ENCODE data around the gene SMG1.
"Not testable (repeated sequence)": the region's sequence is repeated elsewhere in the genome, so short reads cannot be mapped to it uniquely, and the experiment has no call there.

The SMG1 gene

GRCh38 chr16:18908716-18909115 is 17.5 kb downstream of the SMG1 start:
- H3K4me3 Mint-ChIP-seq, H3K9me3 Mint-ChIP-seq, H3K27ac Mint-ChIP-seq, H3K27me3 Mint-ChIP-seq: not testable (repeated sequence)
- peaks cover 34% of the 10 kb centered on the region for H3K4me1 Mint-ChIP-seq (ENCODE audit: low read depth)
- peaks cover 23% of the 10 kb centered on the region for H3K36me3 Mint-ChIP-seq (ENCODE audit: low read depth)

GRCh38 chr16:18902778-18903177 is 23.4 kb downstream of the SMG1 start:
- H3K4me1 Mint-ChIP-seq (ENCODE audit: low read depth): peaks cover 61% of the 10 kb centered on the region

GRCh38 chr16:18902044-18902443 is 24.2 kb downstream of the SMG1 start:
- H3K4me3 Mint-ChIP-seq, H3K27me3 Mint-ChIP-seq, H3K9me3 Mint-ChIP-seq: not testable (repeated sequence)
- peak overlapping the region; percentile 21 for H3K27ac Mint-ChIP-seq
- H3K4me1 Mint-ChIP-seq (ENCODE audit: low read depth): peaks cover 60% of the 10 kb centered on the region
- H3K36me3 Mint-ChIP-seq (ENCODE audit: low read depth): peaks cover 15% of the 10 kb centered on the region

More at GRCh38 chr16:18902778-18903177, 23.4 kb downstream of the SMG1 start:
- H3K4me3 Mint-ChIP-seq, H3K27me3 Mint-ChIP-seq, H3K9me3 Mint-ChIP-seq: not testable (repeated sequence)
- H3K27ac Mint-ChIP-seq: peak overlapping the region; percentile 24
- H3K36me3 Mint-ChIP-seq (ENCODE audit: low read depth): peaks cover 18% of the 10 kb centered on the region

- H3K4me3 Mint-ChIP-seq, H3K9me3 Mint-ChIP-seq, H3K27me3 Mint-ChIP-seq, H3K27ac Mint-ChIP-seq: not testable (repeated sequence)
- peaks cover 54% of the 10 kb centered on the region for H3K4me1 Mint-ChIP-seq (ENCODE audit: low read depth)
- peaks cover 11% of the 10 kb centered on the region for H3K36me3 Mint-ChIP-seq (ENCODE audit: low read depth)
Observed at GRCh38 chr16:18901194-18901593, 25.0 kb downstream of the SMG1 start.

GRCh38 chr16:18884456-18884855 is 41.8 kb downstream of the SMG1 start:
- H3K27me3 Mint-ChIP-seq; H3K4me1 Mint-ChIP-seq (ENCODE audit: low read depth); H3K27ac Mint-ChIP-seq; H3K4me3 Mint-ChIP-seq; H3K9me3 Mint-ChIP-seq: not testable (repeated sequence)
- peaks cover 40% of the 10 kb centered on the region for H3K36me3 Mint-ChIP-seq (ENCODE audit: low read depth)

GRCh38 chr16:18877734-18878133 is 48.5 kb downstream of the SMG1 start:
- H3K27me3 Mint-ChIP-seq; H3K4me3 Mint-ChIP-seq; H3K9me3 Mint-ChIP-seq; H3K4me1 Mint-ChIP-seq (ENCODE audit: low read depth); H3K27ac Mint-ChIP-seq: not testable (repeated sequence)
- peaks cover 39% of the 10 kb centered on the region for H3K36me3 Mint-ChIP-seq (ENCODE audit: low read depth)

GRCh38 chr16:18877259-18877658 is 48.9 kb downstream of the SMG1 start:
- H3K4me1 Mint-ChIP-seq (ENCODE audit: low read depth); H3K9me3 Mint-ChIP-seq; H3K27ac Mint-ChIP-seq; H3K27me3 Mint-ChIP-seq; H3K4me3 Mint-ChIP-seq: not testable (repeated sequence)
- peaks cover 39% of the 10 kb centered on the region for H3K36me3 Mint-ChIP-seq (ENCODE audit: low read depth)

GRCh38 chr16:18876301-18876700 is 49.9 kb downstream of the SMG1 start:
- peaks cover 38% of the 10 kb centered on the region for H3K36me3 Mint-ChIP-seq (ENCODE audit: low read depth)
- not testable (repeated sequence) for H3K27me3 Mint-ChIP-seq; H3K4me1 Mint-ChIP-seq (ENCODE audit: low read depth); H3K27ac Mint-ChIP-seq; H3K4me3 Mint-ChIP-seq; H3K9me3 Mint-ChIP-seq

GRCh38 chr16:18869043-18869771 is 57.0 kb downstream of the SMG1 start:
- H3K9me3 Mint-ChIP-seq, H3K4me3 Mint-ChIP-seq, H3K27me3 Mint-ChIP-seq: not testable (repeated sequence)
- peaks cover 23% of the 10 kb centered on the region for H3K4me1 Mint-ChIP-seq (ENCODE audit: low read depth)
- H3K36me3 Mint-ChIP-seq (ENCODE audit: low read depth): peaks cover 54% of the 10 kb centered on the region
- peak overlapping the region; percentile 71 for H3K27ac Mint-ChIP-seq

GRCh38 chr16:18866277-18866823 is 59.9 kb downstream of the SMG1 start:
- Mint-ChIP-seq H3K36me3 (ENCODE audit: low read depth) (peaks cover 55% of the 10 kb centered on the region), H3K4me1 (ENCODE audit: low read depth) (peaks cover 28% of the 10 kb centered on the region)
- H3K9me3 Mint-ChIP-seq: not testable (repeated sequence)

GRCh38 chr16:18862891-18863290 is 63.3 kb downstream of the SMG1 start:
- H3K36me3 Mint-ChIP-seq (ENCODE audit: low read depth): peaks cover 54% of the 10 kb centered on the region
- not testable (repeated sequence) for H3K27me3 Mint-ChIP-seq, H3K4me3 Mint-ChIP-seq, H3K9me3 Mint-ChIP-seq
- H3K4me1 Mint-ChIP-seq (ENCODE audit: low read depth): peaks cover 15% of the 10 kb centered on the region
- peak overlapping the region; percentile 66 for H3K27ac Mint-ChIP-seq

More at GRCh38 chr16:18866277-18866823, 59.9 kb downstream of the SMG1 start:
- not testable (repeated sequence) for H3K4me3 Mint-ChIP-seq, H3K27me3 Mint-ChIP-seq, H3K27ac Mint-ChIP-seq

GRCh38 chr16:18855196-18855595 is 71.0 kb downstream of the SMG1 start:
- no peaks in the 10 kb centered on the region for H3K27me3 Mint-ChIP-seq
- H3K4me3 Mint-ChIP-seq: no peak overlapping the region
- H3K9me3 Mint-ChIP-seq: no peaks in the 10 kb centered on the region
- peak overlapping the region; percentile 30 for H3K27ac Mint-ChIP-seq
- H3K4me1 Mint-ChIP-seq (ENCODE audit: low read depth): peaks cover 27% of the 10 kb centered on the region
- peaks cover 73% of the 10 kb centered on the region for H3K36me3 Mint-ChIP-seq (ENCODE audit: low read depth)

GRCh38 chr16:18853694-18854093 is 72.5 kb downstream of the SMG1 start:
- Mint-ChIP-seq H3K4me1 (ENCODE audit: low read depth) (peaks cover 27% of the 10 kb centered on the region), H3K36me3 (ENCODE audit: low read depth) (peaks cover 80% of the 10 kb centered on the region), H3K27me3 (no peaks in the 10 kb centered on the region), H3K27ac (no peak overlapping the region), H3K9me3 (no peaks in the 10 kb centered on the region), H3K4me3 (no peak overlapping the region)

- Mint-ChIP-seq H3K4me1 (ENCODE audit: low read depth) (peaks cover 27% of the 10 kb centered on the region), H3K36me3 (ENCODE audit: low read depth) (peaks cover 78% of the 10 kb centered on the region), H3K27ac (peak overlapping the region; percentile 32), H3K4me3 (no peak overlapping the region), H3K9me3 (no peaks in the 10 kb centered on the region), H3K27me3 (no peaks in the 10 kb centered on the region)
Observed at GRCh38 chr16:18852647-18853046, 73.6 kb downstream of the SMG1 start.

GRCh38 chr16:18846416-18846815 is 79.8 kb downstream of the SMG1 start:
- H3K9me3 Mint-ChIP-seq: no peaks in the 10 kb centered on the region
- no peak overlapping the region for H3K4me3 Mint-ChIP-seq
- peaks cover 79% of the 10 kb centered on the region for H3K36me3 Mint-ChIP-seq (ENCODE audit: low read depth)
- H3K27me3 Mint-ChIP-seq: no peaks in the 10 kb centered on the region
- H3K27ac Mint-ChIP-seq: peak overlapping the region; percentile 39
- H3K4me1 Mint-ChIP-seq (ENCODE audit: low read depth): no peaks in the 10 kb centered on the region

GRCh38 chr16:18842565-18842964 is 83.6 kb downstream of the SMG1 start:
- Mint-ChIP-seq H3K36me3 (ENCODE audit: low read depth) (peaks cover 86% of the 10 kb centered on the region), H3K9me3 (no peaks in the 10 kb centered on the region), H3K27ac (peak overlapping the region; percentile 3), H3K27me3 (no peaks in the 10 kb centered on the region), H3K4me3 (no peak overlapping the region), H3K4me1 (ENCODE audit: low read depth) (peaks cover 5% of the 10 kb centered on the region)

Measured in stimulated activated naive CD8-positive, alpha-beta T cell treated with anti-CD3 and anti-CD28 coated beads, Interleukin-15, Interleukin-2, amounts not matched to agents 100 ng/mL and 50 ng/mL, for 24 hours (primary cell).